ENCODE data around the gene NUP188. TPM values are rescaled to one million over a fixed set of nuclear protein-coding genes. Genes with fewer than 3 reads are reported as not detected.

NUP188 gene
- total and polyA plus RNA-seq, 2 of the 13 experiments (the other 11 are each of a cell fraction or from before 2014, with no cell fraction given): 28.0 to 38.5 TPM

GRCh38 chr9:128923493-128923883 lies 24.0 kb upstream of the NUP188 start:
- ATAC-seq (no peak), FAIRE-seq (no peak), DNase-seq (ENCODE audit: low spot score) (no peak)
- Histone ChIP-seq H3K4me2 (ENCODE audit: low read depth, low read length) (0 out of 2 replicates have a peak overlapping the region, but pooled peaks have one; percentile 81), H3K9me3 (ENCODE audit: low read length) (no peaks in the 10 kb centered on the region), H3K9ac (ENCODE audit: insufficient read depth, low read depth, low read length) (no peak overlapping the region), H3K36me3 (replicated peaks in 1 of 2; ENCODE audit: control insufficient read depth in 1 of 2, insufficient read depth in 2 of 2, low read length in 2 of 2) (no peaks in the 10 kb centered on the region; a peak in 1 of 5 replicates), H3K27me3 (ENCODE audit: control insufficient read depth in 1 of 2, insufficient read depth in 2 of 2, low read length in 2 of 2) (no peaks in the 10 kb centered on the region), H4K20me1 (ENCODE audit: insufficient read depth, low read length) (no peaks in the 10 kb centered on the region), H3K4me3 (replicated peaks in 1 of 3; ENCODE audit: insufficient read depth in 1 of 3, low read depth in 2 of 3, low read length in 3 of 3) (no peak overlapping the region), H3K27ac (ENCODE audit: extremely low read length, insufficient read depth, low read length) (no peak overlapping the region), H3K4me1 (ENCODE audit: insufficient read depth, low read length) (peaks cover 56% of the 10 kb centered on the region), H2AFZ (ENCODE audit: low read length) (no peak overlapping the region), H3K79me2 (ENCODE audit: insufficient read depth, low read length) (peaks cover 5% of the 10 kb centered on the region)
- TF ChIP-seq RXRA (CRISPR knock-in tag; IDR thresholded peaks at IDR 0.05) (no peak), CEBPB (IDR thresholded peaks at IDR 0.05; ENCODE audit: borderline replicate concordance, low read depth, low read length) (peak; percentile 93), CEBPG (CRISPR knock-in tag; IDR thresholded peaks at IDR 0.05) (peak; percentile 79), ZNF816 (CRISPR knock-in tag; IDR thresholded peaks at IDR 0.05; ENCODE audit: borderline replicate concordance) (no peak), RFX5 (IDR thresholded peaks at IDR 0.05; ENCODE audit: low read depth, low read length) (no peak)
- ChIA-PET POLR2A (interaction anchor here (1.9 to 2.2 kb wide), 3 partner anchors 18 to 46 kb away, joined by 4 to 7 read pairs (median 7); no protein-coding TSS in a partner anchor), CTCF (ENCODE audit: low intra/inter-chr PET ratio, low total read pairs) (no interaction called here)
- WGBS (ENCODE audit: low lambda C conversion rate): 96% methylated on average over 6 of the region's 6 CpGs
- intact Hi-C loops (cut with micrococcal nuclease; ENCODE audit: unreplicated experiment): no loop called here
- no TSS peak for BruUV-seq (replicated peaks)
- in situ Hi-C loops (cut with HindIII; ENCODE audit: extremely low pct_ligation_motif_present, low pct_unique_long_range_greater_than_20kb): loop anchor here (5.0 kb wide), 1 partner anchor 41 kb away; the partner anchor contains the start of genes KYAT1 and LRRC8A

- no peaks in the 10 kb centered on the region for H3K27me3 ChIP-seq (ENCODE audit: control insufficient read depth in 1 of 2, insufficient read depth in 2 of 2, low read length in 2 of 2)
- peak; percentile 76 for FAIRE-seq
- H3K9me3 ChIP-seq (ENCODE audit: low read length): no peaks in the 10 kb centered on the region
- H3K4me2 ChIP-seq (ENCODE audit: low read depth, low read length): peak overlapping the region; percentile 40; the same call in 1 of the 2 replicates
- no peaks in the 10 kb centered on the region for H4K20me1 ChIP-seq (ENCODE audit: insufficient read depth, low read length)
- 34% methylated on average over 10 of the region's 10 CpGs for WGBS (ENCODE audit: low lambda C conversion rate)
- no peak for DNase-seq (ENCODE audit: low spot score)
- no peak overlapping the region for H3K27ac ChIP-seq (ENCODE audit: extremely low read length, insufficient read depth, low read length)
- intact Hi-C loops (cut with micrococcal nuclease; ENCODE audit: unreplicated experiment): loop anchor here (1.0 kb wide), 3 partner anchors 46 to 76 kb away; partner anchors contain the start of gene LRRC8A
- no peaks in the 10 kb centered on the region; a peak in 1 of 5 replicates for H3K36me3 ChIP-seq (replicated peaks in 1 of 2; ENCODE audit: control insufficient read depth in 1 of 2, insufficient read depth in 2 of 2, low read length in 2 of 2)
- H2AFZ ChIP-seq (ENCODE audit: low read length): peak overlapping the region; percentile 64
- no peaks in the 10 kb centered on the region for H3K79me2 ChIP-seq (ENCODE audit: insufficient read depth, low read length)
- in situ Hi-C loops (cut with HindIII; ENCODE audit: extremely low pct_ligation_motif_present, low pct_unique_long_range_greater_than_20kb): no loop called here
- CTCF ChIA-PET (ENCODE audit: low intra/inter-chr PET ratio, low total read pairs): interaction anchor here (0.7 to 2.3 kb wide), 7 partner anchors 13 to 280 kb away, joined by 3 to 54 read pairs (median 4); no protein-coding TSS in a partner anchor
- POLR2A ChIA-PET: no interaction called here
- peak; percentile 89 for ATAC-seq
- no peak overlapping the region for H3K9ac ChIP-seq (ENCODE audit: insufficient read depth, low read depth, low read length)
- no peak overlapping the region for H3K4me3 ChIP-seq (replicated peaks in 1 of 3; ENCODE audit: insufficient read depth in 1 of 3, low read depth in 2 of 3, low read length in 3 of 3)
- BruUV-seq (replicated peaks): no TSS peak
- peaks cover 17% of the 10 kb centered on the region for H3K4me1 ChIP-seq (ENCODE audit: insufficient read depth, low read length)
- TF ChIP-seq, protein P1, sequence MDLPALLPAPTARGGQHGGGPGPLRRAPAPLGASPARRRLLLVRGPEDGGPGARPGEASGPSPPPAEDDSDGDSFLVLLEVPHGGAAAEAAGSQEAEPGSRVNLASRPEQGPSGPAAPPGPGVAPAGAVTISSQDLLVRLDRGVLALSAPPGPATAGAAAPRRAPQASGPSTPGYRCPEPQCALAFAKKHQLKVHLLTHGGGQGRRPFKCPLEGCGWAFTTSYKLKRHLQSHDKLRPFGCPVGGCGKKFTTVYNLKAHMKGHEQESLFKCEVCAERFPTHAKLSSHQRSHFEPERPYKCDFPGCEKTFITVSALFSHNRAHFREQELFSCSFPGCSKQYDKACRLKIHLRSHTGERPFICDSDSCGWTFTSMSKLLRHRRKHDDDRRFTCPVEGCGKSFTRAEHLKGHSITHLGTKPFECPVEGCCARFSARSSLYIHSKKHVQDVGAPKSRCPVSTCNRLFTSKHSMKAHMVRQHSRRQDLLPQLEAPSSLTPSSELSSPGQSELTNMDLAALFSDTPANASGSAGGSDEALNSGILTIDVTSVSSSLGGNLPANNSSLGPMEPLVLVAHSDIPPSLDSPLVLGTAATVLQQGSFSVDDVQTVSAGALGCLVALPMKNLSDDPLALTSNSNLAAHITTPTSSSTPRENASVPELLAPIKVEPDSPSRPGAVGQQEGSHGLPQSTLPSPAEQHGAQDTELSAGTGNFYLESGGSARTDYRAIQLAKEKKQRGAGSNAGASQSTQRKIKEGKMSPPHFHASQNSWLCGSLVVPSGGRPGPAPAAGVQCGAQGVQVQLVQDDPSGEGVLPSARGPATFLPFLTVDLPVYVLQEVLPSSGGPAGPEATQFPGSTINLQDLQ (CRISPR knock-in tag; IDR thresholded peaks at IDR 0.05): no peak
- no peak for TF ChIP-seq HNF1A (IDR thresholded peaks at IDR 0.05; ENCODE audit: low read depth)
- no peak for TF ChIP-seq HNF1A (CRISPR knock-in tag; IDR thresholded peaks at IDR 0.05; ENCODE audit: borderline replicate concordance)
- TF ChIP-seq ZNF549 (CRISPR knock-in tag; IDR thresholded peaks at IDR 0.05): no peak
Measured at GRCh38 chr9:128927731-128928411, 19.6 kb upstream of the NUP188 start.

All from HepG2 (cell line).